ENCODE results near the gene EIF2B4.

DNA sequence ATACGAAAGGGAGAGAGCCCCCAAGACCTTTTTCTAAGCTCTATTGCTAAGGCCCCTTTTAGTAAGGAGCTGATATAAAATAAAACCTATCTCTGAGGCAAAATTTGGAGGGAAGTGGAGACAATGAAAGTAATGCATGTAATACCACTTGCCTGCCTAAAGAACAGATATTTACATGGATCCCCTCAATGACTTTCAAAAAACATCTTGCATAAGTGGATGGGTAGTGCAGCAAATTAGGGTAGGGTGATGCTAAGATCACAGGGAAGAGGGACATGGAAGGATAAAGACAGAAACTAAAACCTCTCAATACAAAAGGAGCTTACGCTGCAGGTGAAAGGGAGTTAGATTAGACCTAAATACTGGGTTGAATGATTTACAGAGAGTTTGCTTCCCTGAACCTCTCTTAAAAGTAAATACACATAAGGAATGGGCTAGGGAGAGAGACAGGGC is 9.3 kb upstream of the EIF2B4 start:
- no peak for TF ChIP-seq POLR2A (IDR thresholded peaks at IDR 0.05)
- TF ChIP-seq, protein P1, sequence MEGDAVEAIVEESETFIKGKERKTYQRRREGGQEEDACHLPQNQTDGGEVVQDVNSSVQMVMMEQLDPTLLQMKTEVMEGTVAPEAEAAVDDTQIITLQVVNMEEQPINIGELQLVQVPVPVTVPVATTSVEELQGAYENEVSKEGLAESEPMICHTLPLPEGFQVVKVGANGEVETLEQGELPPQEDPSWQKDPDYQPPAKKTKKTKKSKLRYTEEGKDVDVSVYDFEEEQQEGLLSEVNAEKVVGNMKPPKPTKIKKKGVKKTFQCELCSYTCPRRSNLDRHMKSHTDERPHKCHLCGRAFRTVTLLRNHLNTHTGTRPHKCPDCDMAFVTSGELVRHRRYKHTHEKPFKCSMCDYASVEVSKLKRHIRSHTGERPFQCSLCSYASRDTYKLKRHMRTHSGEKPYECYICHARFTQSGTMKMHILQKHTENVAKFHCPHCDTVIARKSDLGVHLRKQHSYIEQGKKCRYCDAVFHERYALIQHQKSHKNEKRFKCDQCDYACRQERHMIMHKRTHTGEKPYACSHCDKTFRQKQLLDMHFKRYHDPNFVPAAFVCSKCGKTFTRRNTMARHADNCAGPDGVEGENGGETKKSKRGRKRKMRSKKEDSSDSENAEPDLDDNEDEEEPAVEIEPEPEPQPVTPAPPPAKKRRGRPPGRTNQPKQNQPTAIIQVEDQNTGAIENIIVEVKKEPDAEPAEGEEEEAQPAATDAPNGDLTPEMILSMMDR (IDR thresholded peaks at IDR 0.05) = no peak

Data from transverse colon (tissue), 3 donors.